AG04450 (cell line): ENCODE data around the gene KLHDC4. TPM values are rescaled to one million over a fixed set of nuclear protein-coding genes. Genes with fewer than 3 reads are reported as not detected.
A peak's percentile ranks its signal among the peaks of the same experiment; 100 is the strongest.

ENCODE experiments used
- CTCF ChIA-PET: fragments of 300-600, 350-600 bp; formaldehyde crosslinking; extraction: SDS; loops from one replicate; lab custom pipeline; 2022; ENCODE audit warnings: antibody characterized with exemption, inconsistent platforms; lab: Charles Lee
- POLR2A ChIA-PET: fragments of 350-600 bp; formaldehyde crosslinking; extraction: SDS; loops from one replicate; lab custom pipeline; 2021; ENCODE audit warnings: antibody characterized with exemption, inconsistent platforms; lab: Yijun Ruan, JAX
- DNase-seq: peaks from one replicate; pipeline ENCODE4 v3.0.0-alpha.2; 2011; ENCODE audit warnings: low read depth, low spot score
- H3K27ac ChIP-seq: one replicate; pipeline ENCODE4 v1.5.1; 2012; ENCODE audit warnings: low read depth, low read length, control low read depth
- H3K27me3 ChIP-seq: one replicate; pipeline ENCODE4 v1.6.0; 2012; ENCODE audit warnings: low read length; ENCODE audit not compliant: control insufficient read depth, insufficient read depth
- H3K4me3 ChIP-seq: 2 replicates; pipeline ENCODE4 v1.5.1; 2011; ENCODE audit warnings: mild to moderate bottlenecking, low read depth, low read length, control low read depth
- H3K9me3 ChIP-seq: 2 replicates; pipeline ENCODE4 v1.5.1; 2012; ENCODE audit warnings: low read length; ENCODE audit not compliant: control insufficient read depth, insufficient read depth
- polyA plus RNA-seq: library from polyadenylated mRNA; depleted of rRNA; stranded (reverse); fragments of >200 nt; gene quantifications from 2 replicates; pipeline ENCODE4 v1.2.3, GENCODE V29; 2011
- TF ChIP-seq, protein P1 (sequence below): IDR thresholded peaks from 2 replicates; pipeline ENCODE4 v1.5.1; 2011; ENCODE audit warnings: low read depth, low read length, control low read depth, inconsistent platforms

KLHDC4 gene
- polyA plus RNA-seq, 1 experiment, result 9.9 TPM

DNA sequence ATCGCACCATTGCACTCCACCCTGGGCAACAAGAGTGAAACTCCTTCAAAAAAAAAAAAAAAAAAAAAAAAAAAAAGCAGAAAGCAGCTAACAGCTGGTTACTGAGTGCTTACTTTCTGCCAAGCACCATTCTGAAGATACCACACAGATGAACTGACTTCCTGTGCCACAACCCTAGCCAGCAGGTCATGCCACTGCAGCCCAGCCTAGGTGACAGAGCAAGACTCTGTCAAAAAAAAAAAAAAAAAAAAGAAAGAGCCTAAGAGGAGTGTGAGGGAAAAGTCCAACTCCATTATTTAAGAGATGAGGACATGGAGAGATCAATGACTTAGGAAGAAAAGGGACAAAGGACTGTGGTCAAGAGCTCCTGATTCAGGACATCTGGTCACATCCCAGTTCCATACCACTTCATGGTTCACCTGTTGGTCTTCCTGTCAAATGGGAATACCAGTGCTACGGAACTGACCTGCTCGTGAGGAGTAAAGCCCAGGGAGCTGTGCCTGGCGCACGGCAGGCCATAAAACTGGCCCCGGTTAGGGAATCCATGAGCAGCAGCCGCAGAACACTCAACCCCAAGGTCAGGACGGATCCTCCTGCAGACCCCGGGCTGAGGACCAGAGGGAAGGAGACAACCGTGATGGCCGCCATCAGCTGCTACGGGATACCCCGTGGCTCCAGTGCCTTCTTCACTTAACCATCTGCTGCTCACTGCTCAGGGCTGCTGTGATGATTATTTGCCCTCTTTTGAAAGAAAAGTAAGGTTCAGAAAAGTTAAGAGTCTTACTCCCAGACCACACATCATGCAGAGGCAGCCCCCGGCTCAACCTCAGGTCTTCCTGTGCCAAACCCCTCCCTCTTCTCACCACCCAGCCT is 950 bp downstream of the KLHDC4 start:
- no peak for DNase-seq
- Histone ChIP-seq H3K9me3 (no peaks in the 10 kb centered on the region; the same call in 1 of the 2 replicates), H3K27ac (peak overlapping the region; percentile 21), H3K27me3 (no peaks in the 10 kb centered on the region), H3K4me3 (peak overlapping the region; percentile 83)
- TF ChIP-seq, protein P1, sequence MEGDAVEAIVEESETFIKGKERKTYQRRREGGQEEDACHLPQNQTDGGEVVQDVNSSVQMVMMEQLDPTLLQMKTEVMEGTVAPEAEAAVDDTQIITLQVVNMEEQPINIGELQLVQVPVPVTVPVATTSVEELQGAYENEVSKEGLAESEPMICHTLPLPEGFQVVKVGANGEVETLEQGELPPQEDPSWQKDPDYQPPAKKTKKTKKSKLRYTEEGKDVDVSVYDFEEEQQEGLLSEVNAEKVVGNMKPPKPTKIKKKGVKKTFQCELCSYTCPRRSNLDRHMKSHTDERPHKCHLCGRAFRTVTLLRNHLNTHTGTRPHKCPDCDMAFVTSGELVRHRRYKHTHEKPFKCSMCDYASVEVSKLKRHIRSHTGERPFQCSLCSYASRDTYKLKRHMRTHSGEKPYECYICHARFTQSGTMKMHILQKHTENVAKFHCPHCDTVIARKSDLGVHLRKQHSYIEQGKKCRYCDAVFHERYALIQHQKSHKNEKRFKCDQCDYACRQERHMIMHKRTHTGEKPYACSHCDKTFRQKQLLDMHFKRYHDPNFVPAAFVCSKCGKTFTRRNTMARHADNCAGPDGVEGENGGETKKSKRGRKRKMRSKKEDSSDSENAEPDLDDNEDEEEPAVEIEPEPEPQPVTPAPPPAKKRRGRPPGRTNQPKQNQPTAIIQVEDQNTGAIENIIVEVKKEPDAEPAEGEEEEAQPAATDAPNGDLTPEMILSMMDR, result no peak
- POLR2A ChIA-PET, result interaction anchor here (0.7 to 1.3 kb wide), 6 partner anchors 14 to 183 kb away, joined by 3 to 12 read pairs (median 4); no protein-coding TSS in a partner anchor
- CTCF ChIA-PET, result interaction anchor here (0.6 kb wide), 1 partner anchor 39 kb away, joined by 3 read pairs; no protein-coding TSS in a partner anchor

DNA sequence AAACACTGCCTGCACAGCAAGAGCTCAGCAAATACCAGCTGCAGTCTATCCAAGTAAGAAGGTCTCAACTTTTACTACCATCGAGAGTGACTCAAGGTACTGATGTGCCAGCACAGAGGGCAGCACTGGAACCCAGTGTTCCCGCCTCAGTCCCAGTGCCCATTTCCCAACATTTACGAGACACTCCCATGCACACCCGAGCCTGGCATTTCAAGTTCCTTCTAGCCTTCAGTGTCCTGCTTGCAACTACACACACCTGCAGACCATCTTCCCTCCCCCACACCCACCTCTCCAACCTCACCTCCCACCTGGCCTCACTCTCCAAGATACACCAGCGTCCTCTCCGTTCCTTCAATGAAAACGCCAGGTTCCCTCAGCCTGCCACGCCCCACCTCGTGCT is 3.2 kb downstream of the KLHDC4 start:
- Histone ChIP-seq H3K27me3 (no peaks in the 10 kb centered on the region), H3K9me3 (no peaks in the 10 kb centered on the region; the same call in 1 of the 2 replicates), H3K27ac (no peak overlapping the region), H3K4me3 (no peak overlapping the region)
- POLR2A ChIA-PET, result no interaction called here
- no peak for DNase-seq
- CTCF ChIA-PET, result no interaction called here
- TF ChIP-seq, protein P1, result no peak

DNA sequence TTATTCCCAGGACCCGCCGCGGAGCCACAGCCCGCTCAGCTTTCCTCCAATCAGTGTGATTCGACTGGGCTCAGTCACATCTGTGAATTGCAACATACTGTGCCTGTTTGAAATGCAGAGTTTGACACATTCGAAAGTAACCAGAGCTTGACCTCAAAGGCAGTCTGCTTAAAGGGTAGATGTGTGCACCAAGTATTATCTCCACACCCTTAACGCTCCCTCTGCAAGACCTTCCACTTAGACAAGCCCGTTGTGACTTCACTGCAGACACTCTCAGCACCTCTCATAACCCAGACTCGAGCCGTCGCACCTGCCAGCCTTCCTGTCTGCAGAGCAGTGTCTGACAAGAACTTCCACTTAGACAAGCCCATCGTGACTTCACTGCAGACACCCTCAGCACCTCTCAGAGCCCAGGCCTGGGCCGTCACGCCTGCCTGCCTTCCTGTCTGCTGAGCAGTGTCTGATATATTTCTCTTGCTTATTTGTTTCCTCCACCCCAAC is 3.7 kb downstream of the KLHDC4 start:
- Histone ChIP-seq H3K4me3 (no peak overlapping the region), H3K27me3 (no peaks in the 10 kb centered on the region), H3K9me3 (no peaks in the 10 kb centered on the region; the same call in 1 of the 2 replicates), H3K27ac (no peak overlapping the region)
- TF ChIP-seq, protein P1, result no peak
- DNase-seq, result no peak
- ChIA-PET CTCF (no interaction called here), POLR2A (no interaction called here)

DNA sequence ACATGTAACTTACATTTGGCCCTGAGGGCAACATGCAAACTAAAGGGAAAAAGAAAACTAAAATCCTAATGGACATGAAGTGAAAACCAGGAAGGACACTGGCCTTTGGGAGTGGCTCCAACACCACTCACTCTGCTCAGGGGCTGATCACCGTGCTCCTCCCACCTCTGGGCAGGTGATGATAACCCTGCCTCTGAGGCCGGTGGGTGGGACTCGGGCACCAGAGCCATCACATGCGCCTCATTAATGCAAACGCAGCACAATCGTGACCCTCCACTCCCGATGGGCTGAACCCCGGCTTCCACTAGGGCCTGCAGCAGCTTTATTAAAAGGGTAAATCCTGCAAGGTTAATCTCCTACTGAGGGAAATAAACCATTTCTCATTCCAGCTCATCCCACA is 4.7 kb downstream of the KLHDC4 start:
- TF ChIP-seq, protein P1, result no peak
- DNase-seq, result no peak
- Histone ChIP-seq H3K27ac (no peak overlapping the region), H3K4me3 (no peak overlapping the region), H3K9me3 (no peaks in the 10 kb centered on the region; the same call in 1 of the 2 replicates), H3K27me3 (no peaks in the 10 kb centered on the region)
- ChIA-PET POLR2A (no interaction called here), CTCF (no interaction called here)
